Smooth muscle cell (in vitro differentiated cells): Measurements from ENCODE around the gene BHLHE41. TPM values are rescaled to one million over a fixed set of nuclear protein-coding genes. Genes with fewer than 3 reads are reported as not detected.

ENCODE experiments used
- DNase-seq: peaks from one replicate; lab custom pipeline; 2025; ENCODE audit not compliant: unreplicated experiment; lab: John Stamatoyannopoulos, UW
- H2AFZ ChIP-seq: fragments of 200-600 bp; sonication (generic); 2 replicates; pipeline ENCODE4 v1.6.0; 2016; ENCODE audit warnings: antibody characterized with exemption, low read depth, mild to moderate bottlenecking
- H3F3A ChIP-seq: fragments of 200-600 bp; sonication (generic); 2 replicates; pipeline ENCODE4 v1.6.0; 2017; ENCODE audit warnings: antibody characterized with exemption, low read depth
- H3K27ac ChIP-seq: fragments of 200-600 bp; sonication (generic); 2 replicates; pipeline ENCODE4 v1.5.1; 2016; ENCODE audit warnings: low read depth, mild to moderate bottlenecking
- H3K27me3 ChIP-seq: fragments of 200-600 bp; sonication (generic); 2 replicates; pipeline ENCODE4 v1.6.1; 2016; ENCODE audit warnings: low read depth, mild to moderate bottlenecking
- H3K36me3 ChIP-seq: fragments of 200-600 bp; sonication (generic); 2 replicates; pipeline ENCODE4 v1.5.1; 2016; ENCODE audit warnings: low read depth
- H3K4me1 ChIP-seq: fragments of 200-600 bp; sonication (generic); 2 replicates; pipeline ENCODE4 v1.5.1; 2016; ENCODE audit warnings: low read depth
- H3K4me2 ChIP-seq: fragments of 200-600 bp; sonication (generic); 2 replicates; pipeline ENCODE4 v1.6.0; 2016; ENCODE audit warnings: mild to moderate bottlenecking
- H3K4me3 ChIP-seq: fragments of 200-600 bp; sonication (generic); 2 replicates; pipeline ENCODE4 v1.5.1; 2016; ENCODE audit warnings: mild to moderate bottlenecking
- H3K79me2 ChIP-seq: fragments of 200-600 bp; sonication (generic); 2 replicates; pipeline ENCODE4 v1.6.0; 2016; ENCODE audit warnings: low read depth, mild to moderate bottlenecking
- H3K9ac ChIP-seq: fragments of 200-600 bp; sonication (generic); 2 replicates; pipeline ENCODE4 v1.6.0; 2016; ENCODE audit warnings: low read depth
- H3K9me3 ChIP-seq: fragments of 200-600 bp; sonication (generic); replicated peaks from 2 replicates; pipeline ENCODE4 v1.5.1; 2016; ENCODE audit warnings: low read depth
- H4K20me1 ChIP-seq: fragments of 200-600 bp; sonication (generic); 2 replicates; pipeline ENCODE4 v1.6.0; 2016; ENCODE audit warnings: low read depth
- WGBS: methylation state at CpG from one replicate; pipeline ENCODE4 v1.1.7; 2016; ENCODE audit warnings: low lambda C conversion rate; 5-methylcytosine and 5-hydroxymethylcytosine counted together
- polyA plus RNA-seq: library from polyadenylated mRNA; unstranded; fragments of >200 nt; fragmentation: Nextera tagmentation; extraction: Ambion mirVana; gene quantifications from 2 replicates; pipeline ENCODE4 v1.2.1, GENCODE V29; 2016
- total RNA-seq: library from RNA; depleted of rRNA; stranded (reverse); fragments of >200 nt; gene quantifications from 2 replicates; pipeline ENCODE4 v1.2.3, GENCODE V29; 2014
- TF ChIP-seq, protein P1 (sequence below): fragments of 200-600 bp; sonication (generic); IDR thresholded peaks from 2 replicates; pipeline ENCODE4 v1.5.1; 2017; ENCODE audit warnings: borderline replicate concordance, mild to moderate bottlenecking, antibody characterized with exemption; ENCODE audit not compliant: insufficient read depth, poor library complexity, severe bottlenecking

BHLHE41 gene
- total and polyA plus RNA-seq, 2 experiments from 2014 or later, result 4.4 to 10.3 TPM

DNA sequence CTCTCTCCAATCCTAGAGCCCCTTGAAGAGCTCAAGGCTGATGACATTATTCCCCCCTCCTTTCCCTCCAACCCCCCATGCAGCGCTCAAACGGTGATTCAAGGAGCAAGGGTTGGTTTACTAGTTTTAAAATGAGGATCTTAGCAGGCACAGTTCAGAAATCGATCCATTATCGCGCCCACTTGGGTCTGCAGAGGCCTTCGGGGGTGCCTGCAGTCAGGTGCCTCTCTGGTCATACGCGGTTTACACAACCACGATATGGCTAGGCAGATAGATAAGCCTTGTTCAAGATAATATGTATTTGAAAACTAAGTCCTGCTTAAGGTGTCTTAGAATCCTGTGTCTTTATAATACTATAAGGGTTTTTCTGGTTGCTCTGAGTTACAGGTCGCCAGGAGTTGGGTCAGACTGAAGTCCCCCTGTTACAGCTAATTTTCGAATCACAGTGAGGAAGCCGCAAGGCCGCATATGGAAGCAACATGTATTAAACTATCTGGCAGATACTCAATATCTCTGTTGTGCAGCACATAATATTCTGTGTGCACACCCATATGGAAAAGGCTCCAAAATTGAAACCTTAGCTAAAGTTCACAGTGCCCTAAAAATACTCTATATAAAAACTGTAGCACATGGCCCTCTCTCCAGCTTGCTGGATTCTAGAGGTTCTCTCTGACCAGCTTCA, 10.0 kb downstream of the BHLHE41 start:
- H3K79me2 ChIP-seq, result no peaks in the 10 kb centered on the region
- H4K20me1 ChIP-seq, result no peaks in the 10 kb centered on the region
- peak overlapping the region; percentile 84 for H3K4me2 ChIP-seq
- peak overlapping the region; percentile 90 for H3K27ac ChIP-seq
- peak overlapping the region; percentile 60 for H3K4me3 ChIP-seq
- no peaks in the 10 kb centered on the region for H3K36me3 ChIP-seq
- peaks cover 17% of the 10 kb centered on the region for H3F3A ChIP-seq
- peaks cover 11% of the 10 kb centered on the region for H3K4me1 ChIP-seq
- no peaks in the 10 kb centered on the region for H3K9me3 ChIP-seq
- WGBS, result 48% methylated on average over 13 of the region's 13 CpGs
- DNase-seq, result no peak
- H3K9ac ChIP-seq, result peak overlapping the region; percentile 82
- TF ChIP-seq, protein P1, sequence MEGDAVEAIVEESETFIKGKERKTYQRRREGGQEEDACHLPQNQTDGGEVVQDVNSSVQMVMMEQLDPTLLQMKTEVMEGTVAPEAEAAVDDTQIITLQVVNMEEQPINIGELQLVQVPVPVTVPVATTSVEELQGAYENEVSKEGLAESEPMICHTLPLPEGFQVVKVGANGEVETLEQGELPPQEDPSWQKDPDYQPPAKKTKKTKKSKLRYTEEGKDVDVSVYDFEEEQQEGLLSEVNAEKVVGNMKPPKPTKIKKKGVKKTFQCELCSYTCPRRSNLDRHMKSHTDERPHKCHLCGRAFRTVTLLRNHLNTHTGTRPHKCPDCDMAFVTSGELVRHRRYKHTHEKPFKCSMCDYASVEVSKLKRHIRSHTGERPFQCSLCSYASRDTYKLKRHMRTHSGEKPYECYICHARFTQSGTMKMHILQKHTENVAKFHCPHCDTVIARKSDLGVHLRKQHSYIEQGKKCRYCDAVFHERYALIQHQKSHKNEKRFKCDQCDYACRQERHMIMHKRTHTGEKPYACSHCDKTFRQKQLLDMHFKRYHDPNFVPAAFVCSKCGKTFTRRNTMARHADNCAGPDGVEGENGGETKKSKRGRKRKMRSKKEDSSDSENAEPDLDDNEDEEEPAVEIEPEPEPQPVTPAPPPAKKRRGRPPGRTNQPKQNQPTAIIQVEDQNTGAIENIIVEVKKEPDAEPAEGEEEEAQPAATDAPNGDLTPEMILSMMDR, result no peak
- no peaks in the 10 kb centered on the region for H3K27me3 ChIP-seq
- H2AFZ ChIP-seq, result peak overlapping the region; percentile 24

DNA sequence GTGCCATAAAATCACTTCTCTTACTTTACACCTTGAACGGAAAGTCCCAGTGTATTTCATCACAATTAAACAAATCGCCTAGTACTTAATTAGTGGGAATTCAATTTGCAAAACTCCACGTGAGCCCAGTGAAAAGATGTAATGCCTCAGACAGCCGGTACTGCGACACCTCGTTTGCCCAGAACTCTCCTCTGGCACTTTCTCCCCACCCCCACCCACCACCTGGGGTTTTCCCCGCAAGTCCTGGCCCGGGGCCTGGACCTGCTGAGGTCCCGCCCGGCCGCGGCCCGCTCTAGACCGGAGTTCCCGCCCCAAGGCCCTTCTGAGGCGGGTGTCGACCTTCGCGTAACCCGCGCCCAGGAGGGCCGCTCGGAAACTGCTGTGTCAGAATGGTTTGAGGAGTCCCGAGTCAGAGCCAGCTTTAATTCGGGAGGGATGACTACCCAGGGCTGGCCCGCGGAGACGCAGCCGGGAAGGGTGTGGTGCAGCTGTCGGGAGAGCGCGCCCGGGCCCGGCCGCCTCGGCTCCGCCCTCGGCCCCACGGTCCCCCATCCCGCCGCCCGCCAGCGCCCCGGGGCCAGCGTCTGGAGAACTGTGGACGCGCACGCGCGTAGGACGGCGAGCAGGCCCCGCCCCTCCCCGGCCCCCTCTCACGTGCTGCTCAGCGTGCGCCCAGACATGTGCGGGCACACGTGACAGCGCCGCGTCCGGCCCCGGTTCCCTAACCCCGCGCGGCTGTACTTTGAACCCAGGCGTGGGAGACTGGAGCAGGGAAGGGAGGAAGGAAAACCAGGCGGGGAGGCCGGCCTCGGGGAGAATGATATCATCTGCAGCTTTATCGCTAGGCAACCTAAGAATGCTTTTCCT, 10.8 kb downstream of the BHLHE41 start:
- peaks cover 11% of the 10 kb centered on the region for H3K4me1 ChIP-seq
- peak overlapping the region; percentile 78 for H2AFZ ChIP-seq
- H3K27me3 ChIP-seq, result no peaks in the 10 kb centered on the region
- 3% methylated on average over 48 of the region's 72 CpGs for WGBS
- H3K79me2 ChIP-seq, result no peaks in the 10 kb centered on the region
- H3K9me3 ChIP-seq, result no peaks in the 10 kb centered on the region
- TF ChIP-seq, protein P1, result peak; percentile 19
- peak overlapping the region; percentile 82 for H3K9ac ChIP-seq
- peak overlapping the region; percentile 84 for H3K4me2 ChIP-seq
- peak overlapping the region; percentile 90 for H3K27ac ChIP-seq
- DNase-seq, result peak; percentile 76
- no peaks in the 10 kb centered on the region for H4K20me1 ChIP-seq
- H3F3A ChIP-seq, result peaks cover 17% of the 10 kb centered on the region
- peak overlapping the region; percentile 60 for H3K4me3 ChIP-seq
- H3K36me3 ChIP-seq, result no peaks in the 10 kb centered on the region

DNA sequence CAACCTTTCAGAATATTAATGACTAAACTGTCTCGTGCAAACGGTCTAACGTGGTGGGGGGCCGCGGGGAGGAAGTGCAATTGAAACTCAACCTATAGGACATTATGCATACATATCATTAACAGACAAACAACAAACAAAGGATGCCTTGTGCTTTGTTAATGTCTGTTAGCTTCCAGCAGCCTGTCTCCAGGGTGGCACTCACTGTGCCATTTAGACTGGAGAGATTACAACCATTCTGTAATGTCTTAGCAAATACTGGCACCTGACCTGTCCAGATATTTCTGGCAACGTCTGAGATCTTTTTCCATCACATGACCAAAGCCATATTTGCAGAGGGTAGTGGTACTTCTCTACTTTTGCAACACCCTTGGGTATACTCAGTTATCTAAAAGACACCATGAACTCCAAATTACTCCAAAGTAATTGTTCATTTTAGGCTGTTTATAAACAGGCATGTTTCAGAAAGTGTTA, 11.6 kb downstream of the BHLHE41 start:
- peak overlapping the region; percentile 90 for H3K27ac ChIP-seq

More for the DNA sequence above, 11.6 kb downstream of the BHLHE41 start:
- TF ChIP-seq, protein P1, result no peak
- no peaks in the 10 kb centered on the region for H3K36me3 ChIP-seq
- H4K20me1 ChIP-seq, result no peaks in the 10 kb centered on the region
- no peaks in the 10 kb centered on the region for H3K79me2 ChIP-seq
- H3K4me3 ChIP-seq, result peak overlapping the region; percentile 60
- no peak for DNase-seq
- peak overlapping the region; percentile 84 for H3K4me2 ChIP-seq
- WGBS, result 4% methylated on average over 6 of the region's 6 CpGs
- H3K27me3 ChIP-seq, result no peaks in the 10 kb centered on the region
- H3K9ac ChIP-seq, result peak overlapping the region; percentile 82
- peaks cover 11% of the 10 kb centered on the region for H3K4me1 ChIP-seq
- H2AFZ ChIP-seq, result peak overlapping the region; percentile 78
- H3F3A ChIP-seq, result peaks cover 17% of the 10 kb centered on the region
- H3K9me3 ChIP-seq, result no peaks in the 10 kb centered on the region
